GM21717 (cell line): ENCODE data around the gene ENDOU.
"Not testable (repeated sequence)": the region's sequence is repeated elsewhere in the genome, so short reads cannot be mapped to it uniquely, and the experiment has no call there.

Experiments used
- ATAC-seq: cut with Tn5 transposase; IDR thresholded peaks from one replicate; pipeline ENCODE4 v1.9.1; 2021; ENCODE audit warnings: mild to moderate bottlenecking, moderate library complexity; ENCODE audit not compliant: unreplicated experiment

Gene ENDOU

GRCh38 chr12:47700263-47700662, 25.0 kb downstream of the ENDOU start:
- ATAC-seq = no peak

GRCh38 chr12:47698631-47699030, 26.7 kb downstream of the ENDOU start:
- no peak for ATAC-seq

- no peak for ATAC-seq
These were observed 27.2 kb downstream of the ENDOU start for GRCh38 chr12:47698055-47698454.

GRCh38 chr12:47689215-47689614, 36.1 kb downstream of the ENDOU start:
- no peak for ATAC-seq

GRCh38 chr12:47687636-47688035, 37.7 kb downstream of the ENDOU start:
- no peak for ATAC-seq

- ATAC-seq = no peak
These were observed 38.5 kb downstream of the ENDOU start for GRCh38 chr12:47686645-47687240.

- no peak for ATAC-seq
These were observed 45.5 kb downstream of the ENDOU start for GRCh38 chr12:47679785-47680184.

GRCh38 chr12:47672068-47672467, 53.2 kb downstream of the ENDOU start:
- no peak for ATAC-seq

GRCh38 chr12:47667935-47668334, 57.4 kb downstream of the ENDOU start:
- ATAC-seq = not testable (repeated sequence)
